GM21528 (cell line): ENCODE data around the gene ITGA4.
"Not testable (repeated sequence)": the region's sequence is repeated elsewhere in the genome, so short reads cannot be mapped to it uniquely, and the experiment has no call there.

ENCODE experiments used
- ATAC-seq: cut with Tn5 transposase; IDR thresholded peaks from one replicate; pipeline ENCODE4 v1.9.1; 2021; ENCODE audit warnings: mild to moderate bottlenecking, moderate library complexity; ENCODE audit not compliant: unreplicated experiment, low FRiP score

Gene ITGA4

DNA sequence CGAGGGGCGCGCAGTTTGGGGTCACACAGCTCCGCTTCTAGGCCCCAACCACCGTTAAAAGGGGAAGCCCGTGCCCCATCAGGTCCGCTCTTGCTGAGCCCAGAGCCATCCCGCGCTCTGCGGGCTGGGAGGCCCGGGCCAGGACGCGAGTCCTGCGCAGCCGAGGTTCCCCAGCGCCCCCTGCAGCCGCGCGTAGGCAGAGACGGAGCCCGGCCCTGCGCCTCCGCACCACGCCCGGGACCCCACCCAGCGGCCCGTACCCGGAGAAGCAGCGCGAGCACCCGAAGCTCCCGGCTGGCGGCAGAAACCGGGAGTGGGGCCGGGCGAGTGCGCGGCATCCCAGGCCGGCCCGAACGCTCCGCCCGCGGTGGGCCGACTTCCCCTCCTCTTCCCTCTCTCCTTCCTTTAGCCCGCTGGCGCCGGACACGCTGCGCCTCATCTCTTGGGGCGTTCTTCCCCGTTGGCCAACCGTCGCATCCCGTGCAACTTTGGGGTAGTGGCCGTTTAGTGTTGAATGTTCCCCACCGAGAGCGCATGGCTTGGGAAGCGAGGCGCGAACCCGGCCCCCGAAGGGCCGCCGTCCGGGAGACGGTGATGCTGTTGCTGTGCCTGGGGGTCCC, at the start of gene ITGA4:
ITGA4 (plus strand) TSS at position 266 of the 620 bp plus-strand sequence; CDS start at position 535, 269 bp downstream.
- peak; percentile 79 for ATAC-seq

DNA sequence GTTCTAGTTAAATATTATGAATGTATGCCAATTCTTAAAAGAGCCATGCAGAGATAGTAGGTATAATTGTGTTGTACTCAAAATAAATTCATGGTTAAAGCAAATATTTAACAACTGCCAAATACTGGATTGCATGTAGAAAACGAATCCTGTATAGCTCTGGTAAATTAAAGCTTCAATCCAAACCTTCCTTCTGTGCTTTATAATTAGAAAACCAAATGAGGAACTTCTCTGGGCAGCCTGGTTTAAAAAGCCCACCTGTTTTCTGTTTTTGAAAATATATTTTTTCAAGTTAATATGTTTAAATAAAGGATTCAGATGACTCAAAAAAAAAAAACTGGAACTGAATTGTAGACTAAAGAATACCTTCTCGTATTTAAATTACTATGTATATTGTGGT, 48.3 kb upstream of the ITGA4 start:
- ATAC-seq: no peak

DNA sequence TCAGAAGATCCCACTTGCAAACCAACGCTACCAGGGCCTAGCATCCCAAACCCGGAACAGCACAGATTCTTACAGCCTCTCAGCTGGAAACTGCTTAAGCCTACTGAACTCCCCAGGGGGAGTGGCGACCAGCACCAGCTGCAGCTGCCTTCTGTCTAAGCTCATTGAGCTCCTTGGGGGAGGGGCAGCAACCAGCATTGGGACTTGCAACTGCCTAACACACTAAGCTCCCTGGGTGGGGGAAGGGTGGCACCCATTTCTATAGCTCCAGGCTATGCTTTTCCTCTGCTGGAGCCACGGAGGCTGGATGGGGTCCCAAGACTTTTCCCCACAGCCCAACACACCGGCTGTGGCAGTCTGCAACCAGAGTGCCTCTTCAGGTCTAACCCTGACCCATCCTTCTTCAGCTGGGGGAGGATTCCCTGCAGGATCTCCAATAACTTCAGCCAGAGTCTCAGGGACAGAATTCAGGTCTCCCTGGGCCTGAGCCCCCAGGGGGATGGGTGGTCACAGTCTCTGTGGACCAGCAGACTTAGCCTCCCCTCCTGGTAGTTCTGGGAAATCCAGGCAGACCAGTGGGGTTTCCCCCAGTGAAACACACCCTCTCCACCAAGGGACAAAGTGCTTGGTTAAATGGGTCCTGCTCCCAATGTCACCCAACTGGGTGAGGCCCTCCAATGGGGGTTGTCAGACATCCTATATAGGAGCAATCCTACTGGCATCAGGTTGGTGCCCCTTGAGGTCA, 45.9 kb upstream of the ITGA4 start:
- ATAC-seq: peak; percentile 92

DNA sequence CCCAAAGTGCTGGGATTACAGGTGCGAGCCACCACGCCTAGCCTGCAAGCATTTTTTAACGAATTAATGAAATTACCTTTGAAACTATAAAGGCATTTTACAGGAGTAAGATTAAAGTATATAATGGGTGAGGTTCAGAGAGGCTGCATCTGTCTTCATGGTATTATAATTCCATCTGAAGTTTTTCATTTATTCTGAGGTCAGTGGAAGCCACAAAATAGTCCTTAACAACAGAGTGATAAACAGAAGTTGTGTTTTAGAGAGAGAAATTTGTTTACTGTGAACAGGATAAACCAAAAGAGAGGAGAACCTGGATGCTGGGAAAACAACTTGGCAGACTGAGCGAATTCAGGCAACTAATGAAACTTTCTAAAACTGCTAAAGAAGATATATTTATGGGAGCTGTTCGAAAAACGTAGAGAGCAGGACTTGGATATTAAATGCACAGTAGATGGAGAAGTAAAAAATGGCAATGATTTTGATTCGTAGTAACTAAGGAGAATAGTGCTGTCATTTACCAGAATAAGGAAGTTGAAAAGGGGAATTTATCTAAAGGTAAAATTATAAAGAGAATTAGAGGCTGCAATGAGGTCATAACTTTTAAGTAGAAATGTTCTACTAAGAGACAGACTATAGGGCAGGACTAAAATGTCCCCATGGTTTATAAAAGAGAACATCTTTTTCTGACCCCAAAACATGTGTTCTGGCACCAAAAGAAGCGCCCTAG, 37.9 kb upstream of the ITGA4 start:
- ATAC-seq: no peak

DNA sequence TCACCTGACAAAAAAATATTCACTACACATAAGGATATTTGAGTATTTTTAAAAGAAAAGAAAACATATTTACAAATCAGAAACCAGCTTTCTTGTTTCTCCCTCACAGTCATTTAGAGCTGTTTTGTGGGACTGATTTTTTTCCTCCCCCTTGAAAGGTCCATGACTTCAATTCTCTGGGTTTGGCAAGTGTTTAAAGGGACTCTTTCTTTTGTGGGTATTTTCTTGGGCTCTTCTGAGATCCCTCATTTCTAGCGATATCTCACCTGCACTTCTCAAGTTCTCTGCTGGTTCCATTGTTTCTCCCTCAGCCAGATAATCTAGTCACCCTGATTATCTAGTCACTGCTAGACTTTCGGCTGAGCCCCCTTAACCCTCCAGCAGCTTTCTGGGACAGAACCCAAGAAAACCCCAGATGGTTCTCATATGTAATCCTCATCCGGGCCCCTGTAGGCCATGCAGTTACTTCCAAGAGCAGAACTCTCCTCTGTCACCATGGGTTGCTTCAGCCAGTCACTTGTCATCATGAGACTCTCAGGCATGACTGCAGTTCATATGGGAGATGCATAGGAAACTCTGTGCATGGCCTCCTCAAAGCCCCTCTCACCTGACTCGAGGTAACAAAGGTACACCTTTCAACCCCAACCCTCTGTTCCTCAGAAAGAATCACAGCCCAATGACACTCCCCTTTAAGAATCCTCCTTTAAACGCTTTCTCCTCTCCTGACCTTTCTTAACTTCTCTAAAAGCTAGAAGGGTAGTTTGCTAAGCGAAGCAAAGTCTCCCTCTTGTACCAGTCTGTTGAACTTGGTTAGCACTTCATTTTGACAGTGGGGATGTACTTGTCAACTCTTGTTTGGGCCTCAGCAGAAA, 36.7 kb upstream of the ITGA4 start:
- ATAC-seq: no peak

DNA sequence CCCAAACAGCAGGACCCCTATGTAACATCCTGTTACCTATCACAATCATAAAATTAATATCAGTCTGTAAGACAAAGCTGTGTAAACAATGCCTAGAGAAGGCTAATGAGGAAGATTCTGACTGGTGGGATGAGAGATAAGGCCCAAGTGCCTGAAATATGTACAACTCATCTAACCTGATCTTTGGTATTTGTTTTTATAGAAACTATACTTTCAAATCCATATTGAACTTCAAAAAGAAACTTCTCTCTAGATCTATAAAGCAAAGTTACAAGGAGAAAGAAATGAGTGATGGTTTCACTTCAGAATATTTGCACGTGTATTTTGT, 36.1 kb upstream of the ITGA4 start:
- ATAC-seq: no peak

DNA sequence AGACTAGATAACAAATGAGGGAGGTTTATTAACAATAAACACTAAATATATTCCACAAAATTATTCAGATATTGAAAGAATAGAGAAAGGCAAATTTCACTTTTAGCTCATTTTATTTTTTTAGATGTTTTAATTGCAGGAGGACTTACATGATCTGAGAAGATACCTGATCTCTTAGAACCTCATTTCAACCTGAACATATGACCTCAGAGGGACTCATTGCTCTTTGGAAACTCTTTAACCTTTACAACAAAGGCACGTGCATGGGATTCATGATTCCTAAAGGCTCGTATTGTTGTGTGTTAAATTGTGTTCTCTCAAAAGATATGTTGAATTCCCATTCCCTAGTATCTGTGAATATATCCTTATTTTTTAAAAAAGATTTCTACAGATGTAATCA, 35.7 kb upstream of the ITGA4 start:
- ATAC-seq: no peak

DNA sequence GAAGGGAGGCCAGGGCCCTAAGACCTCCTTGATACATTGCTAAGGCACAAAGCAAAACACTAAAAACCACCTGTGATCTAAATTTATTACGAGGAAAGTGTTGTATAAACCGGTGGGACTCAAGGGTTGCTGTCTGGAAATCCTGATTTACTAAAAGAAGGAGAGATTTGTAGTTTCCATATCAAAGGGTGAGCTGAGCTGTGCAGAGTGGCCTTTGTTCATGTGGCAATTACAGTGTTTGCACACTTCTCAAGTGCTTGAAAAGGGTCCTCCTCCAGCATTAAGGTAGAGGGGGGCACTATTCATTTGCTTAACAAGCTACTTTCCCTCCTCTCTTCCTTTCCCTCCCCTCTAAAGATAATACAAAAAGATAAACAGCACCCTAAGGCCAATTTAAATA, 30.5 kb upstream of the ITGA4 start:
- ATAC-seq: no peak

DNA sequence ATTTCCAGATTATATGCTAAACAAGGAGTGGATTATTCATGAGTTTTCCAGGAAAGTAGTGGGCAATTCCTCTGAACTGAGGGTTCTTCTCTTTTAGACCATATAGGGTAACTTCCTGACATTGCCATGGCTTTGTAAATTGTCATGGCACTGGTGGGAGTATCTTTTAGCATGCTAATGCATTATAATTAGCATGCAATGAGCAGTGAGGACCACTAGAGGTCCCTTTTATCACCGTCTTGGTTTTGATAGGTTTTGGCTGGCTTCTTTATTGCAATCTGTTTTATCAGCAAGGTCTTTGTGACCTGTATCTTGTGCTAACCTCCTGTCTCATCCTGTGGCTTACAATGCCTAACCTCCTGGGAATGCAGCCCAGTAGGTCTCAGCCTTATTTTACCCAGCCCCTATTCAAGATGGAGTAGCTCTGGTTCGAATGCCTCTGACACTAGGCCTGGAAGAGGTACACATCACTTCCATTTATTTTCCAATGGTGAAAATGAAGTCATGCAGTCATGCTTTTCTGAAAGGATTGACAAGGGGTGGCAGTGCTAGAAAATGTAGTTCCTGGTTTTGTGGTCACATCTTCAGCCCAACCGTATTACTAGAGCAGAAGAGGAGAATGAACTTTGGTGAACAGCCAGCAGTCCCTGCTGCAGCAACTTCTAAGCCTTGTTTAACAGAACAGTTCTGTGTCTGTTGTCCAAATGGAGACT, 26.6 kb upstream of the ITGA4 start:
- peak; percentile 57 for ATAC-seq

DNA sequence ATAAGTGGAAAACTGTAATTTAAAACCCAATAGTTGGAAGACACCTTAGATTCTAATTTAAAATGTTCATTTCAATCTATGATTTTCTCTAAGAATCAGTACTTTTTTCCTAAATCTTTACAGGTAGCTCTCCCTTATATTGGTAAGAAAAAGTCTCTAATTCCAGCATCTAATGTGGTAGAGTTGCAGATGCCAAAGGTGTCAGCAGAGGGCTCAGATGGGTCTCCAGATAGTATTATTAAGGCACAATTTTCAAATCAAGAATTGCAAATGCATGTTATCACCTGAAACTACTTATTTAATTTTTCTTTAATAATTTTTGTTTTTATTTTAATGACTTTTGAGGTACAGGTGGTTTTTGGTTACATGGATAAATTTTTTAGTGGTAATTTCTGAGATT, 25.5 kb upstream of the ITGA4 start:
- ATAC-seq: no peak

DNA sequence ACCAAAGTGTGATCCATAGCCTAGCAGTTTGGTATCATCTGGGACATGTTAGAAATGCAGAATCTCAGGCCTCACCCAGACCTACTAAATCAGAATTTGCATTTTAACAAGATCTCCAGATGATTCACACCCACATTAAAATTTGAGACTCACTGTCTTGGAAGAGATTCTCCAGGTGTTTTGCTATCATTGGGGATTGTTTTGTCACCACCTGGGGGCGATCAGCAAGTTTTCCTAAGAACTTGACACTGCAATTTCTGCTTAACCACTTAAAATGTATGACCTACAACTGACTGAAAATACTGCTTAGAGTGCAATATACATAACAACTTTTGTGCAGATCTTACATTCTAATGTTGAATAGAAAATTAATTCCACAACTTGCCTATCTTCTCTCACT, 18.9 kb upstream of the ITGA4 start:
- no peak for ATAC-seq

DNA sequence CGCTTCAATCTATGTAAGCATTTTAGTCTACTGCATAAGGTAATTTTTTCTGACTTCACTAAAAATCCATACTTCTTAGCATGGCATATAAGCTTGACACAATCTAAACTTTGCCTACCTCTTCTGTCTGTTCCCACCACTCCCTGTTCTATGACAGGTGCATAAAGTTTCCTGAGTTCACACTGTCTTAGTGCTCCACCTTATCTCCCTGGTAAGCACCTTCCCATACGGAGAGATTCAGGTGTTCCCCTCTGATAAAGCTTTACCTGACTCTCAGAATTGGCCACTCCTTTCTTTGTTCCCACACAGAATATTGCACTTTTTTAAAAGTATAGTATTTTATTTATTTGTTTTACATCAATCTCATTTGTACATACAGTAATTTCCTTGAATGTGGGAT, 16.8 kb upstream of the ITGA4 start:
- ATAC-seq: no peak

DNA sequence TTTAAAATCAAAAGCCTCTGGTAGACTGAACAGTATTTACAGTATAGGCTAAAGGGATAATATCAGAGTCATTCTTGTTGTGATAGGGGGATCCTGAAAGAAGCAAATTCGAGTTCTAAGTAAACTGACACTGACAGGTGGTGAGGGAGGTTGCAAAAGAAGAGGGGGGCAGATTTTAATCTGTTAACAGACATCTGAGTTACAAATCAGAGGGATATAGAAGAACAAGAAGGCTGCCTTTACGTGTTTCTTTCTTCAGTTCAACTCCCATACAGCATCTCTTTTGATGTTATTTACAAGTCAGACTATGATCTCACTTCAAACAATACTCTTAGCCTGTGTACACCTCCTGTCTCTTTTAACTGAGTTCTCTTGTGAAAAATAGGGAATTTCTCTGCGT, 16.3 kb upstream of the ITGA4 start:
- no peak for ATAC-seq

DNA sequence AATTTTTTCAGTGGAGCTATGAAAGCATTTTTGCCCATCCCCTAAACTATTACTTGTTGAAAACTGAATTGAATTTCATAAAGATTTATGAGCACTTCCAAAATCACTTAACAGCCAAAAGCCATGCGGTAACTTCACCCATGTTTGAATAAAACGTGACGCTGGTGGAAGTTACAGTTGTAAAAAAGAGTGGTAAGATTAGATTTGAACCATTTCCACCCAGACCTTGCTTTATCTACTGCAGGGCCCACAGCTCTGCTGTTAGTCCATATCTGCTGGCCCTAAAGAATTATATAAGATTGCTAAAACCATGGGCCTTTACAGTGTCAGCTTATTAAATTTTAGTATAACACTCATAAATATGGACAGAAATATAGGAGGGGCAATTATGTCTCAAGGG, 15.5 kb upstream of the ITGA4 start:
- ATAC-seq: no peak

DNA sequence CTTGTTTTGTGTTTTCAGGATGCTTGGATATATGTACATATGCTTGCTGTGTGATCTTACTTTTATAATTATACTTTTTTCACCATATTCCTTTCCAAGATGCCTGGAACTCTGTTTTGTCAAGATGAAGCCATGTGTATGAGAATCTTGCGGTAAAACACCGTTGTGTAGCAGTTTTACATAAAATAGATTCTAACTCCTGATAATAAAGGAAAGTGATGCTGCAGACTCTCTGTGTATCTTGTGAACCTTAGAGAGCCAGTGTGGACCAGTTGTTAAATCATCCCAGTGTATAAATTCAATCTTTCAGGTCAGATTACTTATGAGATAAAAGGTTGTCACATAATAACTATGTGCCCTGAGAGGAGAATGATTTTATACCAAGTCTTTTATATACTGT, 12.5 kb upstream of the ITGA4 start:
- ATAC-seq: no peak

DNA sequence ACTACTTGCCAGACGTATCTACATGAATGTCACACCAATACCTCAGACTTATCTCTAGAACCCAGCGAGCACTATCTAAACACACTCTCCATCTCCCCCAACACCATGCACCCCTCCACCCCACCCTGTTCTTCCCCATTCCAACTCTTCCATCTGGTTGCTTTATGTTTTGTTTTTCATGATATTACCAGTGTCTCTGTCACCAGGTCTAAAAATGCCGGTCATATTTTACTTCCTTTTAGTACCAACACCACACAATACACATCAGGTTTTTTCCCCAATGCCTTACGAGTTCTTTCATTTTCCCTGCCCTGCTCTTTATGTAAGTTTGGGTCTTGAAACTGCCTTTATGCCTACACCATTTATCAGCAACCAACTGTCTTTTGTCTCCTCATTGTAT, 10.2 kb upstream of the ITGA4 start:
- ATAC-seq: no peak

DNA sequence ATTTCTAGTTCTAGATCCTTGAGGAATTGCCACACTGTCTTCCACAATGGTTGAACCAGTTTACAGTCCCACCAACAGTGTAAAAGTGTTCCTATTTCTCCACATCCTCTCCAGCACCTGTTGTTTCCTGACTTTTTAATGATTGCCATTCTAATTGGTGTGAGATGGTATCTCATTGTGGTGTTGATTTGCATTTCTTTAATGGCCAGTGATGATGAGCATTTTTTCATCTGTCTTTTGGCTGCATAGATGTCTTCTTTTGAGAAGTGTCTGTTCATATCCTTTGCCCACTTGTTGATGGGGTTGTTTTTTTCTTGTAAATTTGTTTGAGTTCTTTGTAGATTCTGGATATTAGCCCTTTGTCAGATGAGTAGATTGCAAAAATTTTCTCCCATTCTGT, 7.9 kb upstream of the ITGA4 start:
- ATAC-seq: not testable (repeated sequence)

DNA sequence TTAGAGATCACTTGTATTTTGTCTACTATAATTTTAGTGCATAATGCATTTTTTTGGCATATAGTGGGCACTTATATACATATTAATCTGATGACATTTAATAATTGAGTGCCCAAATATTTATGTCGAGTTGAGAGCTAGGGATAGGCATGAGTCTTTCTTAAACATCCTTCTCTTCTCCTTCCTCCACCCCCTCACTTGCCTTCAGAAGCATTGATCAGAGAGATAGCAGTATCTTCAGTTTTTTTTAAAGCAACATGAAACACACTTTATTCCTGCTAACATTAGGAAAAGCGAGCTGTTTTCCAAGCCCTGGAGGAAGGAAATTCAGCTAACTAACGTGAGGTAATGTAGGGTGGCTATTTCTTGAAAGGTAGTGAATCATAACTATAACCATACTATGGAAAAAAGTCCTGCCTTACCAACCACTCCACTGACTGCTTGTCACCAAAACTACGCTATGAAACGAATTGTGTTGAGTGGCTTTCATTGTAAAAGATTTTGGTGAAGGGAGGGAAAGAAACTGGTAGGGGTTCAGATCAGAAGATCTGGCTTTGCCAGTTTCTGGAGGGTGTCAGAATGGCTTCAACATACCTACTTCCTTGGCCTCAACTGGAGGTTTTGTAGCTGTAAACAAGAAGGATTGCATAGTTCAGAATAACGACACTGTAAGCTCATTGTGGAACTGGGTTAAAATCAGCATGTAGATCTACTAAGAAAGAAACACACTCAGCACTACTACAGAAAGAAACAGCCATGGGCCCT, 2.3 kb upstream of the ITGA4 start:
- no peak for ATAC-seq

DNA sequence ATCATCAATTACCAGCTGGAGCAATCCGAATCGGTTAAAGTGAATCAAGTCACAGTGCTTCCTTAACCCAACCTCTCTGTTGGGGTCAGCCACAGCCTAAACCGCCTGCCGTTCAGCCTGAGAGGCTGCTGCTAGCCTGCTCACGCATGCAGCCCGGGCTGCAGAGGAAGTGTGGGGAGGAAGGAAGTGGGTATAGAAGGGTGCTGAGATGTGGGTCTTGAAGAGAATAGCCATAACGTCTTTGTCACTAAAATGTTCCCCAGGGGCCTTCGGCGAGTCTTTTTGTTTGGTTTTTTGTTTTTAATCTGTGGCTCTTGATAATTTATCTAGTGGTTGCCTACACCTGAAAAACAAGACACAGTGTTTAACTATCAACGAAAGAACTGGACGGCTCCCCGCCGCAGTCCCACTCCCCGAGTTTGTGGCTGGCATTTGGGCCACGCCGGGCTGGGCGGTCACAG, 496 bp upstream of the ITGA4 start:
- peak; percentile 76 for ATAC-seq
